Measurements from ENCODE around the gene NT5DC1.
A peak's percentile ranks its signal among the peaks of the same experiment; 100 is the strongest.

The NT5DC1 gene

GRCh38 chr6:116100419-116101301, at the start of gene NT5DC1:
Gene NT5DC1 (plus strand): TSS chr6:116100853. CDS start chr6:116100931, 78 bp downstream.
- no peaks in the 10 kb centered on the region for H3K27me3 ChIP-seq (ENCODE audit: control insufficient read depth, insufficient read depth, low read length)
- peaks cover 12% of the 10 kb centered on the region for H3K9me3 ChIP-seq (ENCODE audit: control insufficient read depth, insufficient read depth, low read depth, low read length)
- 0 out of 2 replicates have a peak, but pooled peaks cover 3% of the 10 kb centered on the region for H3K36me3 ChIP-seq (ENCODE audit: control insufficient read depth, insufficient read depth, low read length)
- peak within 1 kb of the TSS; percentile 92 for H3K27ac ChIP-seq (ENCODE audit: low read depth, low read length)
- H3K4me3 ChIP-seq (ENCODE audit: low read depth, low read length), result peak within 1 kb of the TSS; percentile 92
- H3K9ac ChIP-seq (ENCODE audit: low read length), result peak within 1 kb of the TSS; percentile 95
- peaks cover 42% of the 10 kb centered on the region for H3K4me1 ChIP-seq (ENCODE audit: control insufficient read depth, insufficient read depth, low read length)

GRCh38 chr6:116051244-116051643, 49.4 kb upstream of the NT5DC1 start:
- H3K36me3 ChIP-seq (ENCODE audit: control insufficient read depth, insufficient read depth, low read length), result no peaks in the 10 kb centered on the region
- H3K4me3 ChIP-seq (ENCODE audit: low read depth, low read length), result no peak overlapping the region
- H3K27ac ChIP-seq (ENCODE audit: low read depth, low read length), result no peak overlapping the region
- H3K9ac ChIP-seq (ENCODE audit: low read length), result no peak overlapping the region
- H3K4me1 ChIP-seq (ENCODE audit: control insufficient read depth, insufficient read depth, low read length), result no peaks in the 10 kb centered on the region
- no peaks in the 10 kb centered on the region for H3K27me3 ChIP-seq (ENCODE audit: control insufficient read depth, insufficient read depth, low read length)
- no peaks in the 10 kb centered on the region for H3K9me3 ChIP-seq (ENCODE audit: control insufficient read depth, insufficient read depth, low read depth, low read length)

GRCh38 chr6:116055513-116055912, 45.1 kb upstream of the NT5DC1 start:
- Histone ChIP-seq H3K36me3 (ENCODE audit: control insufficient read depth, insufficient read depth, low read length) (no peaks in the 10 kb centered on the region), H3K27me3 (ENCODE audit: control insufficient read depth, insufficient read depth, low read length) (no peaks in the 10 kb centered on the region), H3K4me3 (ENCODE audit: low read depth, low read length) (no peak overlapping the region), H3K9ac (ENCODE audit: low read length) (no peak overlapping the region), H3K27ac (ENCODE audit: low read depth, low read length) (no peak overlapping the region), H3K4me1 (ENCODE audit: control insufficient read depth, insufficient read depth, low read length) (peaks cover 3% of the 10 kb centered on the region; the same call in 1 of the 2 replicates), H3K9me3 (ENCODE audit: control insufficient read depth, insufficient read depth, low read depth, low read length) (no peaks in the 10 kb centered on the region)

- Histone ChIP-seq H3K27me3 (ENCODE audit: control insufficient read depth, insufficient read depth, low read length) (no peaks in the 10 kb centered on the region), H3K27ac (ENCODE audit: low read depth, low read length) (no peak overlapping the region), H3K4me3 (ENCODE audit: low read depth, low read length) (no peak overlapping the region), H3K9ac (ENCODE audit: low read length) (no peak overlapping the region), H3K4me1 (ENCODE audit: control insufficient read depth, insufficient read depth, low read length) (peaks cover 3% of the 10 kb centered on the region; the same call in 1 of the 2 replicates), H3K36me3 (ENCODE audit: control insufficient read depth, insufficient read depth, low read length) (no peaks in the 10 kb centered on the region), H3K9me3 (ENCODE audit: control insufficient read depth, insufficient read depth, low read depth, low read length) (no peaks in the 10 kb centered on the region)
Observed at GRCh38 chr6:116057766-116058165, 42.9 kb upstream of the NT5DC1 start.

GRCh38 chr6:116059713-116060571, 40.7 kb upstream of the NT5DC1 start:
- H3K36me3 ChIP-seq (ENCODE audit: control insufficient read depth, insufficient read depth, low read length), result no peaks in the 10 kb centered on the region
- peaks cover 5% of the 10 kb centered on the region; the same call in 1 of the 2 replicates for H3K4me1 ChIP-seq (ENCODE audit: control insufficient read depth, insufficient read depth, low read length)
- H3K27me3 ChIP-seq (ENCODE audit: control insufficient read depth, insufficient read depth, low read length), result no peaks in the 10 kb centered on the region
- H3K4me3 ChIP-seq (ENCODE audit: low read depth, low read length), result no peak overlapping the region
- no peaks in the 10 kb centered on the region for H3K9me3 ChIP-seq (ENCODE audit: control insufficient read depth, insufficient read depth, low read depth, low read length)
- H3K27ac ChIP-seq (ENCODE audit: low read depth, low read length), result no peak overlapping the region
- no peak overlapping the region for H3K9ac ChIP-seq (ENCODE audit: low read length)

GRCh38 chr6:116060572-116061283, 39.9 kb upstream of the NT5DC1 start, which contains the start of gene FRK:
Gene FRK (minus strand): TSS chr6:116060891. CDS start chr6:116060311, 580 bp downstream.
- Histone ChIP-seq H3K9ac (ENCODE audit: low read length) (no peak within 1 kb of the TSS), H3K27ac (ENCODE audit: low read depth, low read length) (no peak within 1 kb of the TSS), H3K9me3 (ENCODE audit: control insufficient read depth, insufficient read depth, low read depth, low read length) (no peaks in the 10 kb centered on the region), H3K27me3 (ENCODE audit: control insufficient read depth, insufficient read depth, low read length) (no peaks in the 10 kb centered on the region), H3K4me3 (ENCODE audit: low read depth, low read length) (no peak within 1 kb of the TSS), H3K4me1 (ENCODE audit: control insufficient read depth, insufficient read depth, low read length) (peaks cover 5% of the 10 kb centered on the region; the same call in 1 of the 2 replicates), H3K36me3 (ENCODE audit: control insufficient read depth, insufficient read depth, low read length) (no peaks in the 10 kb centered on the region)

GRCh38 chr6:116062496-116062895, 38.2 kb upstream of the NT5DC1 start:
- no peak overlapping the region for H3K27ac ChIP-seq (ENCODE audit: low read depth, low read length)
- H3K4me1 ChIP-seq (ENCODE audit: control insufficient read depth, insufficient read depth, low read length), result peaks cover 5% of the 10 kb centered on the region; the same call in 1 of the 2 replicates
- no peaks in the 10 kb centered on the region for H3K9me3 ChIP-seq (ENCODE audit: control insufficient read depth, insufficient read depth, low read depth, low read length)
- H3K4me3 ChIP-seq (ENCODE audit: low read depth, low read length), result no peak overlapping the region
- H3K36me3 ChIP-seq (ENCODE audit: control insufficient read depth, insufficient read depth, low read length), result no peaks in the 10 kb centered on the region
- no peaks in the 10 kb centered on the region for H3K27me3 ChIP-seq (ENCODE audit: control insufficient read depth, insufficient read depth, low read length)
- H3K9ac ChIP-seq (ENCODE audit: low read length), result no peak overlapping the region

- no peaks in the 10 kb centered on the region for H3K9me3 ChIP-seq (ENCODE audit: control insufficient read depth, insufficient read depth, low read depth, low read length)
- H3K4me3 ChIP-seq (ENCODE audit: low read depth, low read length), result no peak overlapping the region
- peaks cover 5% of the 10 kb centered on the region; the same call in 1 of the 2 replicates for H3K4me1 ChIP-seq (ENCODE audit: control insufficient read depth, insufficient read depth, low read length)
- H3K27ac ChIP-seq (ENCODE audit: low read depth, low read length), result no peak overlapping the region
- H3K27me3 ChIP-seq (ENCODE audit: control insufficient read depth, insufficient read depth, low read length), result no peaks in the 10 kb centered on the region
- no peaks in the 10 kb centered on the region for H3K36me3 ChIP-seq (ENCODE audit: control insufficient read depth, insufficient read depth, low read length)
- no peak overlapping the region for H3K9ac ChIP-seq (ENCODE audit: low read length)
Observed at GRCh38 chr6:116064666-116065065, 36.0 kb upstream of the NT5DC1 start.

GRCh38 chr6:116066789-116067188, 33.9 kb upstream of the NT5DC1 start:
- Histone ChIP-seq H3K4me1 (ENCODE audit: control insufficient read depth, insufficient read depth, low read length) (0 out of 2 replicates have a peak, but pooled peaks cover 2% of the 10 kb centered on the region), H3K27me3 (ENCODE audit: control insufficient read depth, insufficient read depth, low read length) (no peaks in the 10 kb centered on the region), H3K36me3 (ENCODE audit: control insufficient read depth, insufficient read depth, low read length) (no peaks in the 10 kb centered on the region), H3K9ac (ENCODE audit: low read length) (no peak overlapping the region), H3K27ac (ENCODE audit: low read depth, low read length) (no peak overlapping the region), H3K4me3 (ENCODE audit: low read depth, low read length) (no peak overlapping the region), H3K9me3 (ENCODE audit: control insufficient read depth, insufficient read depth, low read depth, low read length) (no peaks in the 10 kb centered on the region)

- Histone ChIP-seq H3K9me3 (ENCODE audit: control insufficient read depth, insufficient read depth, low read depth, low read length) (no peaks in the 10 kb centered on the region), H3K4me3 (ENCODE audit: low read depth, low read length) (no peak overlapping the region), H3K27me3 (ENCODE audit: control insufficient read depth, insufficient read depth, low read length) (no peaks in the 10 kb centered on the region), H3K36me3 (ENCODE audit: control insufficient read depth, insufficient read depth, low read length) (no peaks in the 10 kb centered on the region), H3K4me1 (ENCODE audit: control insufficient read depth, insufficient read depth, low read length) (no peaks in the 10 kb centered on the region), H3K27ac (ENCODE audit: low read depth, low read length) (no peak overlapping the region), H3K9ac (ENCODE audit: low read length) (no peak overlapping the region)
Observed at GRCh38 chr6:116070101-116070500, 30.6 kb upstream of the NT5DC1 start.

All from HUES6 (cell line).